DOHH2 (cell line): ENCODE measurements around the gene ETFA.

ENCODE experiments used
- CTCF ChIP-seq: fragments of 200-600 bp; sonication (generic); IDR thresholded peaks from one replicate; pipeline ENCODE4 v1.5.1; 2014; ENCODE audit warnings: antibody characterized with exemption, mild to moderate bottlenecking, low read depth, low read length; ENCODE audit not compliant: poor library complexity, severe bottlenecking
- EZH2phosphoT487 ChIP-seq: fragments of 200-600 bp; sonication (generic); IDR thresholded peaks from 2 replicates; pipeline ENCODE4 v1.6.1; 2017; ENCODE audit warnings: borderline replicate concordance, mild to moderate bottlenecking, antibody characterized with exemption, low read length, moderate library complexity, mixed read lengths

GRCh38 chr15:76342382-76343201, 31.3 kb upstream of the ETFA start:
- TF ChIP-seq CTCF (no peak), EZH2phosphoT487 (no peak)
